Ovary (tissue), 3 donors: ENCODE results near the gene KCNQ4.

Experiments used
- EP300 ChIP-seq: sonication (generic); formaldehyde crosslinking; IDR thresholded peaks from one replicate; pipeline ENCODE4 v1.6.1; 2017; ENCODE audit warnings: antibody characterized with exemption
- POLR2A ChIP-seq: fragments of 450-650 bp; IDR thresholded peaks from one replicate; pipeline ENCODE4 v1.6.1; 2017; ENCODE audit warnings: antibody characterized with exemption, mild to moderate bottlenecking, moderate library complexity
- TF ChIP-seq, protein P1 (sequence below), 3 donors: fragments of 450-650 bp in 2 of 3; fragments of 200-600 bp in 1 of 3; IDR thresholded peaks; one replicate each; pipeline versions ENCODE4 v1.5.1 to v1.8.0; 2016 to 2022; ENCODE audit warnings: antibody characterized with exemption in 3 of 3, mild to moderate bottlenecking in 1 of 3
- donor health status: DM: no; HTN: no; CAD: no.

DNA sequence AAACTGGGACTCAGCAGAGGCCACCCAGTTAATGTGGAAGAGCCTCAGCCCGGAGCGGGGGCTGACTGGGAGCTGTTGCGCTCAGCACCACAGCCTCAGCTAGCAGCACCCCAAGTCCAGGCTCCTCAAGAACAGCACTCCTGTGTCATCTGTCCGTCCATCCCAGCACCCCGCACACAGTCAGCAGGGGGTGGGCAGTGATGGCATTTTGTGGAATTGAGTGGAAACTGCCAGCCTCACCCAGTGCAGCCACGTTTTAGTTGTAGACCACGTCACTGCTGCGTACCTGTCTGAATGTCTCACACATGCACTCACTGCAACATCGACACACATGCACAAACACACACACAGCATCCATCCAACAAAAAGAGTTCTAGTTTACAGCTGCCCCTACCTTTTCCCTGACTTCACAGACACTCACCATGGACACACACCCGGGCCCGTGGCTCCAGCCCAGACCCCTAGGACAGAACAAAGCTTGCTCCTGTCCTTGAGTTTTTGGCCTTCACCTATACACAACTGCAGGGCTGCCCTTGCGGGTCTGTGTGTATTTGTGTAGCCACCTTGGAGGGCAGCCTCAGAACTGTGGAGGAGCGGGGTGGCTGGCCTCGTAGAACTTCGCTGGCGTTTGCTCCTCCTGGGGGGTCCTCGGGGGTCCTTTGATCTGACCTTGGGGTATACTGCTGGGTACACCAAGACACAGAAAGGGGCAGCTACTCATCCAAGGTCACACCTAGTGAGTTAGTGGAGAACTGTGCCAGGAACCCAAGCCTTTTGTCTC is 5.2 kb downstream of the KCNQ4 start:
- TF ChIP-seq, protein P1, sequence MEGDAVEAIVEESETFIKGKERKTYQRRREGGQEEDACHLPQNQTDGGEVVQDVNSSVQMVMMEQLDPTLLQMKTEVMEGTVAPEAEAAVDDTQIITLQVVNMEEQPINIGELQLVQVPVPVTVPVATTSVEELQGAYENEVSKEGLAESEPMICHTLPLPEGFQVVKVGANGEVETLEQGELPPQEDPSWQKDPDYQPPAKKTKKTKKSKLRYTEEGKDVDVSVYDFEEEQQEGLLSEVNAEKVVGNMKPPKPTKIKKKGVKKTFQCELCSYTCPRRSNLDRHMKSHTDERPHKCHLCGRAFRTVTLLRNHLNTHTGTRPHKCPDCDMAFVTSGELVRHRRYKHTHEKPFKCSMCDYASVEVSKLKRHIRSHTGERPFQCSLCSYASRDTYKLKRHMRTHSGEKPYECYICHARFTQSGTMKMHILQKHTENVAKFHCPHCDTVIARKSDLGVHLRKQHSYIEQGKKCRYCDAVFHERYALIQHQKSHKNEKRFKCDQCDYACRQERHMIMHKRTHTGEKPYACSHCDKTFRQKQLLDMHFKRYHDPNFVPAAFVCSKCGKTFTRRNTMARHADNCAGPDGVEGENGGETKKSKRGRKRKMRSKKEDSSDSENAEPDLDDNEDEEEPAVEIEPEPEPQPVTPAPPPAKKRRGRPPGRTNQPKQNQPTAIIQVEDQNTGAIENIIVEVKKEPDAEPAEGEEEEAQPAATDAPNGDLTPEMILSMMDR (IDR thresholded peaks at IDR 0.05): no peak
- TF ChIP-seq POLR2A (no peak), EP300 (no peak)
